ENCODE measurements around the gene MAP7D2.

Gene MAP7D2

DNA sequence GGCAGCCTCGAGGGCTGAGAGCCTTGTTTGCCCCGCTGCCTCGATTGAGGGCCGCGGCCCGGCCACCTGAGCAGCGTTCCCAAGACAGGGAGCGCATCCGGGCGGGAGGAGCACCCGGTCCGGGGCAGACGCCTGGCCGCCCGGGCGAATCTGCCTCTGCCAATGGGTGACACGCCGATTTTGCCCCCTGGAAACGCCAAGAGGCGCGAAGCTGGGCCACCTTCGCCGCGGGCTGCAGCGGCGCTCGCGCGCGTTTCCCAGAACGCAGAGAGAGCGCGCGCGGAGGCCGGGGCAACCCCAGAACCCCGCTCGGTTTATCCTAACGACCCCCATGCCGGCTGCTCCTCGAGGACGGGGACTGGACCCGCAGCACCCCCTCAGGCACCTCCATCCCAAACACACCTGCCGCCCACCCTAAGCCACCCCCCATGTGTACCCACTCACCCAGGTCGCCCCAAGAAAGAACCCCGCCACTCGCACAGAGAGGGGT is 575 bp downstream of the MAP7D2 start:
- no peak for DNase-seq (ENCODE audit: extremely low spot score)
- CTCF ChIA-PET: no interaction called here
- TF ChIP-seq ZNF384 (IDR thresholded peaks at IDR 0.05) (no peak), SUZ12 (IDR thresholded peaks at IDR 0.05) (no peak), TARDBP (IDR thresholded peaks at IDR 0.05) (no peak), ARNT (IDR thresholded peaks at IDR 0.05) (no peak), NFRKB (IDR thresholded peaks at IDR 0.05) (no peak), FOXA1 (IDR thresholded peaks at IDR 0.05) (no peak), LEF1 (IDR thresholded peaks at IDR 0.05; ENCODE audit: borderline replicate concordance) (no peak), ELF4 (IDR thresholded peaks at IDR 0.05) (no peak), FOXM1 (IDR thresholded peaks at IDR 0.05; ENCODE audit: borderline replicate concordance) (no peak), CTBP1 (IDR thresholded peaks at IDR 0.05; ENCODE audit: borderline replicate concordance) (no peak), SP1 (IDR thresholded peaks at IDR 0.05) (no peak), L3MBTL2 (conservative IDR thresholded peaks at IDR 0.05) (no peak; the same call in 1 of the 2 replicates)
- POLR2A ChIA-PET: no interaction called here

DNA sequence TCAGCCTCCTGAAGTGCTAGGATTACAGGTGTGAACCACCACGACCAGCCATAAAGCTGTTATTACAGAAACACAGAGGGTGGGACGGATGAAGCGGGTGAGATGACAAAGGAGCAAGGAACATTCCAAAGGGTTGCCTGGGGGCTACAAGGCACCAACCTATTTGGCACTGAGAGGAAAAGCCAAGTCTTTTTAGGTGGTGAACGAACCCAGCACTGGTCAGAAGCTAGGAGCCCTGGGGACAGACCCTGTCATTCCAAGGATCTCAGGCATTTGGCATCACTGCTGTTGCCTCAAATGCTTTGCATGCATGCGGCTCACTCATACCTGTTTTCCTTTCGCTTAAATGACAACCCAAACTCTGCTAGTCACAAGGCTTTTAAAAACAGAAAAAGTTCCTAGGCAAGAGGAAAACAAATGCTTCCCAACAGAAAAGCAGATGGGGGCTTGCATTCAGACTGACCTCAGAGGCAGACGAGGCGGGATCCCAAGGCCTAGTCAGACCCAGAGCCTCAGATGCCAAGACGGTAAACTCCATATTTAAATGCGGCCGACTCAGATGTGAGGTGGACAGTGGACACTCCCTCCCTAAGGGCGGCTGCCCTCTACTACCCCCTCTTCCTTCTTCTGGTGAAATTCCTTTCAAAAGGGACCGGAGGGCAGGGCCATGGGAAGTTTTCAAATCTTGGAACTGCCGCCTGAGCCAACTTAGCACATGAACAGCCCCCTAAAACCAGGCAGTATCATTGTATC is 4.5 kb downstream of the MAP7D2 start:
- TF ChIP-seq CTBP1 (IDR thresholded peaks at IDR 0.05; ENCODE audit: borderline replicate concordance): no peak
- TF ChIP-seq TARDBP (IDR thresholded peaks at IDR 0.05): no peak
- no peak for TF ChIP-seq ZNF384 (IDR thresholded peaks at IDR 0.05)
- TF ChIP-seq FOXM1 (IDR thresholded peaks at IDR 0.05; ENCODE audit: borderline replicate concordance): no peak
- TF ChIP-seq PKNOX1 (IDR thresholded peaks at IDR 0.05): no peak
- ChIA-PET POLR2A (no interaction called here), CTCF (no interaction called here)
- DNase-seq (ENCODE audit: extremely low spot score): no peak

- ChIA-PET CTCF (no interaction called here), POLR2A (no interaction called here)
- TF ChIP-seq ARNT (IDR thresholded peaks at IDR 0.05): no peak
- TF ChIP-seq ZNF384 (IDR thresholded peaks at IDR 0.05): no peak
- no peak for TF ChIP-seq BHLHE40 (IDR thresholded peaks at IDR 0.05; ENCODE audit: borderline replicate concordance)
- no peak for DNase-seq (ENCODE audit: extremely low spot score)
Observed at GRCh38 chrX:20111271-20111670, 5.4 kb downstream of the MAP7D2 start.

- ChIA-PET CTCF (no interaction called here), POLR2A (no interaction called here)
- TF ChIP-seq PKNOX1 (IDR thresholded peaks at IDR 0.05): no peak
- no peak for DNase-seq (ENCODE audit: extremely low spot score)
Observed at GRCh38 chrX:20101934-20102581, 14.6 kb downstream of the MAP7D2 start.

- ChIA-PET CTCF (no interaction called here), POLR2A (no interaction called here)
- TF ChIP-seq SUZ12 (IDR thresholded peaks at IDR 0.05): no peak
- TF ChIP-seq CTBP1 (IDR thresholded peaks at IDR 0.05; ENCODE audit: borderline replicate concordance): no peak
- no peak for TF ChIP-seq FOXK2 (IDR thresholded peaks at IDR 0.05)
- TF ChIP-seq L3MBTL2 (conservative IDR thresholded peaks at IDR 0.05): no peak
- no peak for TF ChIP-seq BHLHE40 (IDR thresholded peaks at IDR 0.05; ENCODE audit: borderline replicate concordance)
- no peak for TF ChIP-seq ZNF384 (IDR thresholded peaks at IDR 0.05)
- TF ChIP-seq TARDBP (IDR thresholded peaks at IDR 0.05): no peak
- no peak for TF ChIP-seq SP1 (IDR thresholded peaks at IDR 0.05)
- TF ChIP-seq ARNT (IDR thresholded peaks at IDR 0.05): no peak
- TF ChIP-seq FOXM1 (IDR thresholded peaks at IDR 0.05; ENCODE audit: borderline replicate concordance): no peak
- TF ChIP-seq NFRKB (IDR thresholded peaks at IDR 0.05): no peak
- TF ChIP-seq HDGF (IDR thresholded peaks at IDR 0.05; ENCODE audit: borderline replicate concordance): no peak
- no peak for TF ChIP-seq FOXA1 (IDR thresholded peaks at IDR 0.05)
- DNase-seq (ENCODE audit: extremely low spot score): no peak
Observed at GRCh38 chrX:20091499-20091898, 25.2 kb downstream of the MAP7D2 start.

DNA sequence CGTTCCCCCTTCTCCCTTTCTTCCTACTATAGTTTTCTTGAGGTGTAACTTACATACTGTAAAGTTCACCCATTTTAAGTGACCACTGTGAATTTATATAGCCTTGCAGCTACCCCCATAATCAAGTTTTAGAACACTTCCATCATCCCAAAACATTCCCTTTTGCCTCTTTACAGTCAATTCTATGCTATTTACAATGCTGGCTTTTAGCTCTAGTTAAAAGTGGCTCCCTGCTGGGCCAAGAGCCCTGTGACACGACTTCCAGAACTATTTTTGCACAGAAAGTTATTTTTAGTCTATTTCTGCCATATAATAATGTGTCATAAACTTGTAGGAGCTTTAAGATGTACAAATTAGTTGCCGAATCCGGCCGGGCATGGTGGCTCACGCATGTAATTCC is 26.9 kb downstream of the MAP7D2 start:
- ChIA-PET POLR2A (no interaction called here), CTCF (no interaction called here)

DNA sequence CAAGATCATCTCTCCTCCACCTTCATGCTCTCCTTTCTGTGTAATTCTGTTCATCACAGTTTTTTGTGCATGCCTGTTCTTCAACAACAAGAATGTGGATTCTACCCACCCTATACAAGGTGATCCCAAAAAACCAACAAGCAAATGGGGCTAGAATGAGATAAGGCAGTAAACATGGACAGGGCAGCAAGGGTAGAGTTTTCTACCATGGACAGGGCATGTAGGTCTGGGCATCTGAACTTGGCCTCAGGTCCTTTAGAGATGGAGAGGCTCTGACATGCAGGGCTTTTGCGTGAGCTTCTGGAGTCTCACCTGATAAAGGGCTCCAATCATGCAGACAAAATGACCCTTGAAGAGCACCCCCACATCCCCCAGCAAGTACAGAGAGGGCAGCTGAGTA is 36.4 kb downstream of the MAP7D2 start:
- CTCF ChIA-PET: no interaction called here
- POLR2A ChIA-PET: no interaction called here
- DNase-seq (ENCODE audit: extremely low spot score): no peak
- TF ChIP-seq NFRKB (IDR thresholded peaks at IDR 0.05) (no peak), TARDBP (IDR thresholded peaks at IDR 0.05) (no peak), ELF4 (IDR thresholded peaks at IDR 0.05) (no peak), LEF1 (IDR thresholded peaks at IDR 0.05; ENCODE audit: borderline replicate concordance) (no peak), L3MBTL2 (conservative IDR thresholded peaks at IDR 0.05) (no peak), HDGF (IDR thresholded peaks at IDR 0.05; ENCODE audit: borderline replicate concordance) (no peak), SP1 (IDR thresholded peaks at IDR 0.05) (no peak), CTBP1 (IDR thresholded peaks at IDR 0.05; ENCODE audit: borderline replicate concordance) (no peak), PKNOX1 (IDR thresholded peaks at IDR 0.05) (no peak), FOXM1 (IDR thresholded peaks at IDR 0.05; ENCODE audit: borderline replicate concordance) (no peak), ARNT (IDR thresholded peaks at IDR 0.05) (no peak), FOXK2 (IDR thresholded peaks at IDR 0.05) (no peak), BHLHE40 (IDR thresholded peaks at IDR 0.05; ENCODE audit: borderline replicate concordance) (no peak), ZNF384 (IDR thresholded peaks at IDR 0.05) (no peak), SUZ12 (IDR thresholded peaks at IDR 0.05) (no peak), FOXA1 (IDR thresholded peaks at IDR 0.05) (no peak)

More for the DNA sequence above, 26.9 kb downstream of the MAP7D2 start:
- no peak for TF ChIP-seq NFRKB (IDR thresholded peaks at IDR 0.05)
- DNase-seq (ENCODE audit: extremely low spot score): no peak

Measured in HEK293T (cell line).